ENCODE results near the gene GPC6. TPM values are rescaled to one million over a fixed set of nuclear protein-coding genes. Genes with fewer than 3 reads are reported as not detected.

GPC6 gene
- polyA plus RNA-seq, 2 of the 4 experiments (the other 2 are of a cell fraction) = 8.0 to 14.4 TPM

- no peaks in the 10 kb centered on the region for H3K4me1 ChIP-seq
- FAIRE-seq = no peak
Observed at GRCh38 chr13:93217721-93218261, 8.8 kb upstream of the GPC6 start.

DNA sequence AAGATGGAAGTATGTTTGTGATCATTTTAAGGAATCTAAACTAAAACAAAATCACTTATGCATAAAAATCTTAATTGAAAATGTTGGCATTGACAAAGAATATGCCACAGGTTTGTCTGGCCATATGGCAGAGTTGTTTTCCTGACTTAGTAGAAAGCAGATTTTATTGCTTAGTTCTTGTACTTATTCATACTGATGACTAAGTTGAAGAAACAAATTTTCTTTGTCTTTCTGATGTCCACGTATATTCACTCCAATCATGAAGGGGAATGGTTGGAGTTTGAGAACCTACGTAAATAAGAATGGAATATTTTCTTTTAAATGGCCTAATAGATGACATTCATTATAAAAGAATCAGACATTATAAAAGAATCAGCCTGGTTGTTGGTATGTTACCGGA lies 8.0 kb upstream of the GPC6 start:
- H3K9me3 ChIP-seq = no peaks in the 10 kb centered on the region
- WGBS (ENCODE audit: missing lambda C conversion rate) = 57% methylated on average over 3 of the region's 3 CpGs
- CTCF ChIA-PET = no interaction called here
- ATAC-seq = no peak
- H3K4me2 ChIP-seq = no peak overlapping the region
- DNase-seq (ENCODE audit: low read depth in 1 of 2, low spot score in 1 of 2) = no peak
- no peak overlapping the region for H3K4me3 ChIP-seq
- TF ChIP-seq RARB (CRISPR knock-in tag; IDR thresholded peaks at IDR 0.05) (no peak), JUNB (IDR thresholded peaks at IDR 0.05) (no peak), POLR2A (IDR thresholded peaks at IDR 0.05; ENCODE audit: low read length) (no peak), KDM5A (IDR thresholded peaks at IDR 0.05) (no peak), NFE2L2 (conservative IDR thresholded peaks at IDR 0.05; ENCODE audit: low read length) (no peak), FOSB (CRISPR knock-in tag; IDR thresholded peaks at IDR 0.05) (no peak), TFCP2L1 (CRISPR knock-in tag; IDR thresholded peaks at IDR 0.05) (no peak), HMGXB4 (CRISPR knock-in tag; IDR thresholded peaks at IDR 0.05; ENCODE audit: borderline replicate concordance) (no peak), SMC3 (IDR thresholded peaks at IDR 0.05) (no peak), ATOH8 (CRISPR knock-in tag; IDR thresholded peaks at IDR 0.05; ENCODE audit: low read depth) (no peak), MAFK (IDR thresholded peaks at IDR 0.05; ENCODE audit: partially characterized antibody) (no peak), ESRRA (IDR thresholded peaks at IDR 0.05; ENCODE audit: borderline replicate concordance, low read length) (no peak), CBX2 (IDR thresholded peaks at IDR 0.05; ENCODE audit: borderline replicate concordance, low read depth) (no peak), BCL3 (IDR thresholded peaks at IDR 0.05) (no peak)
- POLR2A ChIA-PET = no interaction called here
- H3K4me1 ChIP-seq = no peaks in the 10 kb centered on the region
- no peak overlapping the region for H3K27ac ChIP-seq
- no peak for FAIRE-seq

More at GRCh38 chr13:93217721-93218261, 8.8 kb upstream of the GPC6 start:
- 34% methylated on average over 6 of the region's 6 CpGs for WGBS (ENCODE audit: missing lambda C conversion rate)
- TF ChIP-seq HDAC2 (IDR thresholded peaks at IDR 0.05) = no peak
- TF ChIP-seq CHD4 (IDR thresholded peaks at IDR 0.05; ENCODE audit: borderline replicate concordance) = no peak
- TF ChIP-seq, protein P1, sequence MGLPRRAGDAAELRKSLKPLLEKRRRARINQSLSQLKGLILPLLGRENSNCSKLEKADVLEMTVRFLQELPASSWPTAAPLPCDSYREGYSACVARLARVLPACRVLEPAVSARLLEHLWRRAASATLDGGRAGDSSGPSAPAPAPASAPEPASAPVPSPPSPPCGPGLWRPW (IDR thresholded peaks at IDR 0.05) = no peak
- TF ChIP-seq HMGXB4 (CRISPR knock-in tag; IDR thresholded peaks at IDR 0.05; ENCODE audit: borderline replicate concordance) = no peak
- no peak for TF ChIP-seq BHLHE40 (IDR thresholded peaks at IDR 0.05; ENCODE audit: low read depth, low read length)
- TF ChIP-seq, protein P2, sequence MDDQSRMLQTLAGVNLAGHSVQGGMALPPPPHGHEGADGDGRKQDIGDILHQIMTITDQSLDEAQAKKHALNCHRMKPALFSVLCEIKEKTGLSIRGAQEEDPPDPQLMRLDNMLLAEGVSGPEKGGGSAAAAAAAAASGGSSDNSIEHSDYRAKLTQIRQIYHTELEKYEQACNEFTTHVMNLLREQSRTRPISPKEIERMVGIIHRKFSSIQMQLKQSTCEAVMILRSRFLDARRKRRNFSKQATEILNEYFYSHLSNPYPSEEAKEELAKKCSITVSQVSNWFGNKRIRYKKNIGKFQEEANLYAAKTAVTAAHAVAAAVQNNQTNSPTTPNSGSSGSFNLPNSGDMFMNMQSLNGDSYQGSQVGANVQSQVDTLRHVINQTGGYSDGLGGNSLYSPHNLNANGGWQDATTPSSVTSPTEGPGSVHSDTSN (IDR thresholded peaks at IDR 0.05) = no peak
- no peak for TF ChIP-seq HEYL (CRISPR knock-in tag; IDR thresholded peaks at IDR 0.05)
- TF ChIP-seq FOXS1 (CRISPR knock-in tag; IDR thresholded peaks at IDR 0.05) = no peak
- no peak for TF ChIP-seq SMC3 (IDR thresholded peaks at IDR 0.05)
- TF ChIP-seq TP53 (CRISPR knock-in tag; IDR thresholded peaks at IDR 0.05) = no peak
- TF ChIP-seq SREBF2 (IDR thresholded peaks at IDR 0.05) = no peak
- TF ChIP-seq NR3C1 (IDR thresholded peaks at IDR 0.05) = no peak
- TF ChIP-seq, protein P3, sequence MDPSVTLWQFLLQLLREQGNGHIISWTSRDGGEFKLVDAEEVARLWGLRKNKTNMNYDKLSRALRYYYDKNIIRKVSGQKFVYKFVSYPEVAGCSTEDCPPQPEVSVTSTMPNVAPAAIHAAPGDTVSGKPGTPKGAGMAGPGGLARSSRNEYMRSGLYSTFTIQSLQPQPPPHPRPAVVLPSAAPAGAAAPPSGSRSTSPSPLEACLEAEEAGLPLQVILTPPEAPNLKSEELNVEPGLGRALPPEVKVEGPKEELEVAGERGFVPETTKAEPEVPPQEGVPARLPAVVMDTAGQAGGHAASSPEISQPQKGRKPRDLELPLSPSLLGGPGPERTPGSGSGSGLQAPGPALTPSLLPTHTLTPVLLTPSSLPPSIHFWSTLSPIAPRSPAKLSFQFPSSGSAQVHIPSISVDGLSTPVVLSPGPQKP (IDR thresholded peaks at IDR 0.05; ENCODE audit: low read depth, low read length) = no peak
- no peak for TF ChIP-seq GATA3 (IDR thresholded peaks at IDR 0.05; ENCODE audit: borderline replicate concordance)
- TF ChIP-seq CEBPB (IDR thresholded peaks at IDR 0.05) = no peak
- Histone ChIP-seq H3K4me3 (no peak overlapping the region), H3K27ac (no peak overlapping the region), H3K9me3 (no peaks in the 10 kb centered on the region), H3K4me2 (no peak overlapping the region)
- ChIA-PET CTCF (no interaction called here), POLR2A (no interaction called here)
- DNase-seq (ENCODE audit: low read depth in 1 of 2, low spot score in 1 of 2) = no peak
- ATAC-seq = no peak

Data from A549 (cell line).